ENCODE measurements around the gene PSMA4.

GRCh38 chr15:78509726-78510312 lies 30.4 kb upstream of the PSMA4 start:
- TF ChIP-seq POLR2AphosphoS5 (IDR thresholded peaks at IDR 0.05) (no peak), CTCF (IDR thresholded peaks at IDR 0.05) (no peak)
